SIG-M5 treated with dmso at 0.1 percent for 504 hours (cell line): Measurements from ENCODE around the gene METRNL.
"Not testable (repeated sequence)": the region's sequence is repeated elsewhere in the genome, so short reads cannot be mapped to it uniquely, and the experiment has no call there.

Experiments used
- DNase-seq: peaks from one replicate; lab custom pipeline; 2025; ENCODE audit not compliant: unreplicated experiment; lab: John Stamatoyannopoulos, UW

METRNL gene

DNA sequence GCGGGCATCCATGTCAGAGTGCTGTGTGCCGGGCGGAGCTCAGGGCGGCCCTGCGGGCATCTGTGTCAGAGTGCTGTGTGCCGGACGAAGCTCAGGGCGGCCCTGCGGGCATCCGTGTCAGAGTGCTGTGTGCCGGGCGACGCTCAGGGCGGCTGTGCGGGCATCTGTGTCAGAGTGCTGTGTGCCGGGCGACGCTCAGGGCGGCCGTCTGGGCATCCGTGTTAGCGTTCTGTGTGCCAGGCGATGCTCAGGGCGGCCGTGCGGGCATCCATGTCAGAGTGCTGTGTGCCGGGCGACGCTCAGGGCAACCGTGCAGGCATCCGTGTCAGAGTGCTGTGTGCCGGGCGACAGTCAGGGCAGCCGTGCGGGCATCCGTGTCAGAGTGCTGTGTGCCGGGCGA lies 55.0 kb downstream of the METRNL start:
- DNase-seq, result not testable (repeated sequence)

DNA sequence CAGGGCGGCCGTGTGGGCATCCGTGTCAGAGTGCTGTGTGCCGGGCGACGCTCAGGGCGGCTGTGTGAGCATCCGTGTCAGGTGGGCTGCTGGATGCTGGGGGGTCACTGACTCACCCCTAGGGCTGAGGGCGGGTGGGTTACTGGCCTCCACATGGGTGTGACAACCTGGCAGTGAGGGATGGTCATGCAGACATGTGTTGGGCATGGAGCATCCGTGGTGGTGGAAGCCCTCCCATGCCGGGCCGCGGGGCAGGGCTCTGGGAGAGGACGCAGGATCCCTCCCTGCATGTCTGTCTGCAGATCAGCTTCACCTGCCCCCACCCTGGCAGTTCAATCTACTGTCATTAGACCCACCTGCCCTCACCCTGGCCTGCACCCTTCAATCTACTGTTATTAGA lies 56.3 kb downstream of the METRNL start:
- DNase-seq, result no peak

DNA sequence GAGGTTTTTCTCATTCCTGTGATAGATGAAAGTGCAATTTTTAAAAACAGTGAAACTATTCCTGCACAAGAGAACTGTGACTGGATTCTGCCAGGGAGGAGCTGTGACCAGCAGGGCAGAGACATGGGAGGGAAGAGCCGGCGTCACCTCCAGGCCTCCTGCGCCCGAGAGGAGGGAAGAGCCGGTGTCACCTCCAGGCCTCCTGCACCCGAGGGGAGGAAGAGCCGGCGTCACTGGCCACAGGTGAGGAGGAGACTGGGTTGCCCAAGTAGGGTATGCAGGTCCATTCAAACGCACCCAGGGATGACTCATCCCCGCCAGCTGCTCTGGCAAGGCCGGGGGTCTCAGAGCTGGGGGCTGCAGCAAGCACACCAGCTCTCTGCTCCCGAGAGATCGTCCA lies 56.7 kb downstream of the METRNL start:
- no peak for DNase-seq

DNA sequence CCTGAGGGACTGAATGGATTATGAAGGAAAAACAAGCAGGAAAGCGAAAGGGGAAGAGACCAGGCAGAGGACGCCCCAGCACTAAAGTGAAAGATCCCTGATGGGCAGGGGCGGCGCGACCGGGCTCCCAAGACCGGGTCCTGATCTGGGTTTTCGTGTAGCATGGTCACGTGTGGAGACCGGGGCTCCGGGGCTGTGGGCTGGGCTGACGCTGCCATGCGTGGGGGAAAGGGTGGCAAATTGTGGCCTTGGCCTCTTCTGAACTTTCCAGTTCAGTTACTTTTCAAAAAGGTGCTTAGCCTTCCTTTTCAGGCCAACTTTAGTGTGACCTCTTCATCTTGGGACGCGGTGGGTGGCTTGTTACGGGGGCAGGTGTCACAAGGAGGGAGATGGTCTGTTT lies 57.5 kb downstream of the METRNL start:
- no peak for DNase-seq

DNA sequence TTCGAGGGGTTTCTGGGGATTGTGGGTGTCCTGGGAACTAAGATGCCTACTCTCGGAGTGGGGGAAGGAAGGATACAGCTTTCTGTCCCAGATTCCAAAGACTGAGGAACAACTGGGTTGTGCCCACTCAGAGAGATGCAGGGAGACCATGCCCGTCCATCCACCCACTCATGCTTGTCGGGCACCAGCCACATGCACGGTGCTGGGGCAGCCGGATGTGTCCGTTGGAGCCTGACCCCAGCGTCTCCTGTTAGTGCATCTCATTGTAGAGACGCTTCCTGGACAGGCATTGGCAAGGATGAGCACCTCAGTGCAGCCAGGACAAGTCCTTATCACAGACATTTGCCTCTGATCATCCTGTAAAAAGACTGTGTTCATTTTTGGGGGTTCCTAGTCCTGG lies 58.1 kb downstream of the METRNL start:
- no peak for DNase-seq

DNA sequence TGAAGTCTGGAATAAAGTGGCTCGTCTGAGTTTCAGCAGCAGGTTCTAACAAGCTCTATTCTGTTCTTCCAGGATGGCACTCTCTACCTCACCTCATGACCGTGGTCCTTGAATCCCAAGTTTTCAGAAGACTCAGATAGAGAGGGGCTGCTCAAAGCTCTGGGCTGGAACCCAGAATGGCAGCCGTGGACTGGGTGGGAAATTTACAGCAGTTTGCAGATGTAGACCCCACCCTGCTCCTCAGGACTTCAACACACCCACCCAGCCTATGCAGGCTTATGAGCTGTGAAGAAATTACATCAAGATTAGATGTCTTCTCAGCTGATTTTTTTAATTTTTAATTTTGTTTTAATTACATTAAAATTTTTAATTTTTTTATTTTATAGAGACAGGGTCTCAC lies 59.4 kb downstream of the METRNL start:
- no peak for DNase-seq

DNA sequence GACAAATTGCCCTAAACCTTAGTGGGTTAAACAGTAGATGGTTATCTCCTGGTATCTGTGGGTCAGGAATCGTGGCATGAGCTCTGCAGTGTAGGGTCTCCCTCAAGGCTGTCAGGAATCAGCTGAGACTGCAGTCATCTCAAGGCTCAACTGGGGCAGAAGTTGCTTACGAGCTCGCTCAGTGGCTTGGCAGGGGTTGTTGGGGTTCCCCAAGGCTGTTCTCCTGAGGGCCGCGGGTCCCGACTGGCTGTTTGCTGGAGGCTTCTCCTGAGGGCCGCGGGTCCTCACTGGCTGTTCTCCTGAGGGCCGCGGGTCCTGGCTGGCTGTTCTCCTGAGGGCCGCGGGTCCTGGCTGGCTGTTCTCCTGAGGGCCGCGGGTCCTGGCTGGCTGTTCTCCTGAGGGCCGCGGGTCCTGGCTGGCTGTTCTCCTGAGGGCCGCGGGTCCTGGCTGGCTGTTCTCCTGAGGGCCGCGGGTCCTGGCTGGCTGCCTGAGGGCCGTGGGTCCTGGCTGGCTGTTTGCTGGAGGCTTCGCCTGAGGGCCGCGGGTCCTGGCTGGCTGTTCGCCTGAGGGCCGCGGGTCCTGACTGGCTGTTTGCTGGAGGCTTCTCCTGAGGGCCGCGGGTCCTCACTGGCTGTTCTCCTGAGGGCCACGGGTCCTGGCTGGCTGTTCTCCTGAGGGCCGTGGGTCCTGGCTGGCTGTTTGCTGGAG lies 60.3 kb downstream of the METRNL start:
- not testable (repeated sequence) for DNase-seq

DNA sequence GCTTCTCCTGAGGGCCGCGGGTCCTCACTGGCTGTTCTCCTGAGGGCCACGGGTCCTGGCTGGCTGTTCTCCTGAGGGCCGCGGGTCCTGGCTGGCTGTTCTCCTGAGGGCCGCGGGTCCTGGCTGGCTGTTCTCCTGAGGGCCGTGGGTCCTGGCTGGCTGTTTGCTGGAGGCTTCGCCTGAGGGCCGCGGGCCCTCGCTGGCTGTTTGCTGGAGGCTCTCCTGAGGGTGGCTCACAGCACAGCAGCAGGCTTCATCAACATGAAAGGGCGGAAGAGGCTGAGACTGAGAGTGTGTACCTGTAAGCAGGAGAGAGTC lies 60.8 kb downstream of the METRNL start:
- not testable (repeated sequence) for DNase-seq

DNA sequence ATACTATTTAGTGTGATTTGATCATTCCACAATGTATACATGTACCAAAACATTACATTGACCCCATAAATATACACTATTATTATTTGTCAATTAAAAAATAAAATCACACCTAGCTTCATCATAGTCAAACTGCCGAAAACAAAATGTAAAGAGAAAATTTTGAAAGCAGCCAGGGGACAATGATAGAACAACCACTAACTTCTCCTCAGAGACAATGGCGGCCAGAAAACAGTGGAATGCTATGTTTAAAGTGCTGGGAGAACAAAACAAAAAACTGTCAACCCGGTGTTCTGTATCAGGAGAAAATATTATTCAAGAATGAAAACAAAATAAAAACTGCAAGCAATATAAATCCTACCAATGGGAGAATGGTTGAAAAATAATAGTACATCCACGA lies 63.2 kb downstream of the METRNL start:
- DNase-seq, result no peak

DNA sequence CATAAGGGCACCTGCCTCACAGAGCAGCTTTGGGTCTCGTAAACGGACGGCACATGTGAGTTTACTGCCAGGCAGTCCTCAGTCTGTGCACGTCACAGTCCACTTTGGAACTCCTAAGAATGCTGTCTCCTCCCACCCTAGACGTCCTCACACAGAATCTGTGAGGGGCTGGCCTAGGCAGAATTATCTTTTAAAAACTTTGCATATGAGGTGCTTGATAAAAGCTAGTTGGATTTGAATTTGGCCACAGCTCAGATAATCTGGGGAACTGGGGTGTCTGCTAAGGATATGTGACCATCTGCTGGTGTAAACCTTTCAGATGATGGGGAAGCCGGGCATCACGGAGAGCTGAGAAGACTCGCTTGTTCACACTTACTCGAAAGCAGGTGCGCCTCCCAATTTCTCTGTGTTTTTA lies 64.4 kb downstream of the METRNL start:
- no peak for DNase-seq
